ENCODE measurements around the gene TIMELESS. TPM values are rescaled to one million over a fixed set of nuclear protein-coding genes. Genes with fewer than 3 reads are reported as not detected.

Gene TIMELESS
- total RNA-seq, 1 experiment from 2014 or later = 47.0 TPM

DNA sequence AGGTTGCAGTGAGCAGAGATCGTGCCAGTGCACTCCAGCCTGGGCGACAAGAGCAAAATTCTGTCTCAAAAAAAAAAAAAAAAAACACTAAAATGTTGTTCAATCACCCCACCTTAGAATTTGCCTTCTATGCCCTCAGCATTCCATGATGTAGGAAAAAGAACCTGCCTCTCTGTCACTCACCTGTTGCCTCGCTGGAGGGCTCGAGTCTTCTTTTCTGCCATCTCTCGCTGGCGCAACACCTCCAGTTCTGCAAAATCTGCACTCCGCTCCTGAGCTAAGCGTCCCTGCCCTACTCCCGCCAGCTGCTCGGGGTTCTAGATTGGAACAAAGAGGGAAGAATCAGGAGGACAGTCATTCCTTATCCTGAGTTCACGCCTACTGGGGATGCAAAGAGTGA is 17.9 kb downstream of the TIMELESS start:
- no peak overlapping the region for H3K4me2 ChIP-seq (ENCODE audit: low read length)
- no peaks in the 10 kb centered on the region for H3K79me2 ChIP-seq (ENCODE audit: insufficient read depth, low read length)
- no peak overlapping the region for H2AFZ ChIP-seq (ENCODE audit: low read depth, low read length, poor library complexity, severe bottlenecking)
- DNase-seq (ENCODE audit: low read depth, low spot score) (no peak), ATAC-seq (no peak)
- peaks cover 14 to 30% of the 10 kb centered on the region in 2 experiments; a peak in 3 of 4 replicates for H3K36me3 ChIP-seq (ENCODE audit: control insufficient read depth in 1 of 2, insufficient read depth in 2 of 2, low read length in 2 of 2)
- no TSS peak for BruUV-seq (replicated peaks)
- no peaks in the 10 kb centered on the region for H4K20me1 ChIP-seq (ENCODE audit: insufficient read depth)
- H3K4me3 ChIP-seq (replicated peaks in 1 of 2; ENCODE audit: low read depth in 1 of 2, low read length in 2 of 2) = no peak overlapping the region
- no peaks in the 10 kb centered on the region for H3K9me3 ChIP-seq (ENCODE audit: control insufficient read depth in 1 of 2, insufficient read depth in 1 of 2, low read depth in 1 of 2, low read length in 2 of 2)
- intact Hi-C loops (cut with micrococcal nuclease) = no loop called here
- H3K27me3 ChIP-seq (ENCODE audit: insufficient read depth, low read length) = no peaks in the 10 kb centered on the region
- POLR2A ChIA-PET = no interaction called here
- TF ChIP-seq SP1 (IDR thresholded peaks at IDR 0.05; ENCODE audit: low read depth) = no peak
- no peak for TF ChIP-seq ZNF274 (IDR thresholded peaks at IDR 0.05; ENCODE audit: low read depth, low read length)
- no peak for TF ChIP-seq FOSL1 (IDR thresholded peaks at IDR 0.05; ENCODE audit: low read depth)
- TF ChIP-seq EZH2 (IDR thresholded peaks at IDR 0.05) = no peak
- TF ChIP-seq TCF7L2 (IDR thresholded peaks at IDR 0.05; ENCODE audit: borderline replicate concordance, extremely low read depth, insufficient read depth, insufficient read length) = no peak
- H3K9me2 ChIP-seq (ENCODE audit: insufficient read depth) = no peaks in the 10 kb centered on the region
- RAD21 ChIA-PET (ENCODE audit: low non-redundant PET in 1 of 2, low total read pairs in 2 of 2, uncharacterized antibody in 2 of 2, unreplicated experiment in 2 of 2) = no interaction called here
- CTCF ChIA-PET = no interaction called here
- H3K27ac ChIP-seq (ENCODE audit: low read depth, low read length) = no peak overlapping the region
- no peaks in the 10 kb centered on the region for H3K4me1 ChIP-seq (ENCODE audit: control insufficient read depth in 1 of 2, insufficient read depth in 2 of 2, low read length in 2 of 2)
- H3K9ac ChIP-seq (ENCODE audit: low read length) = no peak overlapping the region

DNA sequence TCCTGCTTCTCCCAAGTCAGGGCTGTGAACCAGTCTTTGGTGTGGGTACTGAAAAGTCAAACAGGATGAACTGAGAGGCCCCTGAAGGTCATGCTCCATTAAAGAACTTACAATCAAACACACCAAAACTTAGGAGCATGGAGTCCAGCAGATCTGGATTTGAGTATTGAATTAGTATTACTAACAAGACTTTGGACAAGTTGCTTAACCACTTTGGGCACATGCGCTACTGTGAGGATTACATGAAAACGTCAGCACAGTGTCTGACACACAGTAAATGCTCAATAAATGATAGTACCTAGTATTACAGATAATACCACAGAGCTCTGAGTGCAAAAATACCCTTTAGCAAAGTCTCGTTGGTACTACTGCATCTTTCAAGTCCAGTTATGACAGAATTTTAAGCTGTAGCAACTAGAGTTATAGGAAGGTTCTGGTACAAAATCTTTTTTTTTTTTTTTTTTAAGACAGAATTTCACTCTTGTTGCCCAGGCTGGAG is 23.2 kb downstream of the TIMELESS start:
- peaks cover 24 to 46% of the 10 kb centered on the region in 2 experiments; a peak in 3 of 4 replicates for H3K36me3 ChIP-seq (ENCODE audit: control insufficient read depth in 1 of 2, insufficient read depth in 2 of 2, low read length in 2 of 2)
- H3K27ac ChIP-seq (ENCODE audit: low read depth, low read length) = no peak overlapping the region
- intact Hi-C loops (cut with micrococcal nuclease) = no loop called here
- no peak overlapping the region for H2AFZ ChIP-seq (ENCODE audit: low read depth, low read length, poor library complexity, severe bottlenecking)
- H3K27me3 ChIP-seq (ENCODE audit: insufficient read depth, low read length) = no peaks in the 10 kb centered on the region
- no TSS peak for BruUV-seq (replicated peaks)
- ChIA-PET RAD21 (ENCODE audit: low non-redundant PET in 1 of 2, low total read pairs in 2 of 2, uncharacterized antibody in 2 of 2, unreplicated experiment in 2 of 2) (no interaction called here), CTCF (no interaction called here), POLR2A (no interaction called here)
- H3K4me1 ChIP-seq (ENCODE audit: control insufficient read depth in 1 of 2, insufficient read depth in 2 of 2, low read length in 2 of 2) = no peaks in the 10 kb centered on the region
- no peak overlapping the region for H3K9ac ChIP-seq (ENCODE audit: low read length)
- DNase-seq (ENCODE audit: low read depth, low spot score) = no peak
- no peak overlapping the region for H3K4me2 ChIP-seq (ENCODE audit: low read length)
- ATAC-seq = no peak
- H4K20me1 ChIP-seq (ENCODE audit: insufficient read depth) = no peaks in the 10 kb centered on the region
- H3K9me3 ChIP-seq (ENCODE audit: control insufficient read depth in 1 of 2, insufficient read depth in 1 of 2, low read depth in 1 of 2, low read length in 2 of 2) = no peaks in the 10 kb centered on the region
- H3K79me2 ChIP-seq (ENCODE audit: insufficient read depth, low read length) = no peaks in the 10 kb centered on the region
- TF ChIP-seq SP1 (IDR thresholded peaks at IDR 0.05; ENCODE audit: low read depth) (no peak), RAD21 (IDR thresholded peaks at IDR 0.05; ENCODE audit: low read depth) (no peak), JUND (IDR thresholded peaks at IDR 0.05) (no peak), CBX3 (IDR thresholded peaks at IDR 0.05; ENCODE audit: low read depth) (no peak), YY1 (IDR thresholded peaks at IDR 0.05; ENCODE audit: extremely low read depth, insufficient replicate concordance, low read depth, low read length) (no peak), CEBPB (IDR thresholded peaks at IDR 0.05; ENCODE audit: low read depth) (no peak)
- TF ChIP-seq, protein P1, sequence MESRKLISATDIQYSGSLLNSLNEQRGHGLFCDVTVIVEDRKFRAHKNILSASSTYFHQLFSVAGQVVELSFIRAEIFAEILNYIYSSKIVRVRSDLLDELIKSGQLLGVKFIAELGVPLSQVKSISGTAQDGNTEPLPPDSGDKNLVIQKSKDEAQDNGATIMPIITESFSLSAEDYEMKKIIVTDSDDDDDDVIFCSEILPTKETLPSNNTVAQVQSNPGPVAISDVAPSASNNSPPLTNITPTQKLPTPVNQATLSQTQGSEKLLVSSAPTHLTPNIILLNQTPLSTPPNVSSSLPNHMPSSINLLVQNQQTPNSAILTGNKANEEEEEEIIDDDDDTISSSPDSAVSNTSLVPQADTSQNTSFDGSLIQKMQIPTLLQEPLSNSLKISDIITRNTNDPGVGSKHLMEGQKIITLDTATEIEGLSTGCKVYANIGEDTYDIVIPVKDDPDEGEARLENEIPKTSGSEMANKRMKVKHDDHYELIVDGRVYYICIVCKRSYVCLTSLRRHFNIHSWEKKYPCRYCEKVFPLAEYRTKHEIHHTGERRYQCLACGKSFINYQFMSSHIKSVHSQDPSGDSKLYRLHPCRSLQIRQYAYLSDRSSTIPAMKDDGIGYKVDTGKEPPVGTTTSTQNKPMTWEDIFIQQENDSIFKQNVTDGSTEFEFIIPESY (IDR thresholded peaks at IDR 0.05; ENCODE audit: extremely low read depth, insufficient replicate concordance, low read length) = no peak
- no peak overlapping the region for H3K4me3 ChIP-seq (replicated peaks in 1 of 2; ENCODE audit: low read depth in 1 of 2, low read length in 2 of 2)
- no peaks in the 10 kb centered on the region for H3K9me2 ChIP-seq (ENCODE audit: insufficient read depth)

Data from HCT116 (cell line).